ENCODE results near the gene LTBP2.

- TF ChIP-seq EZH2 (IDR thresholded peaks at IDR 0.05; ENCODE audit: low read depth) (no peak), CTCF (conservative IDR thresholded peaks at IDR 0.05) (no peak)
These were observed 66.7 kb downstream of the LTBP2 start for GRCh38 chr14:74545386-74545785.

Measured in PC-9 (cell line).